Neural progenitor cell (in vitro differentiated cells): ENCODE data around the gene NRG3. TPM values are rescaled to one million over a fixed set of nuclear protein-coding genes. Genes with fewer than 3 reads are reported as not detected.

Experiments used
- DNase-seq: peaks from one replicate; pipeline ENCODE4 v3.0.0-alpha.2; 2016; ENCODE audit warnings: low spot score
- H2AFZ ChIP-seq: fragments of 200-600 bp; sonication (generic); replicated peaks from 2 replicates; pipeline ENCODE4 v1.6.1; 2016; ENCODE audit warnings: antibody characterized with exemption
- H3F3A ChIP-seq: fragments of 200-600 bp; sonication (generic); 2 replicates; pipeline ENCODE4 v1.6.1; 2016; ENCODE audit warnings: antibody characterized with exemption, low read depth
- H3K27ac ChIP-seq: fragments of 200-600 bp; sonication (generic); 2 replicates; pipeline ENCODE4 v1.5.1; 2016; ENCODE audit warnings: mild to moderate bottlenecking
- H3K27me3 ChIP-seq: fragments of 200-600 bp; sonication (generic); 2 replicates; pipeline ENCODE4 v1.6.1; 2016; ENCODE audit warnings: mild to moderate bottlenecking, moderate library complexity
- H3K36me3 ChIP-seq: fragments of 200-600 bp; sonication (generic); 2 replicates; pipeline ENCODE4 v1.5.1; 2016
- H3K4me1 ChIP-seq: fragments of 200-600 bp; sonication (generic); 2 replicates; pipeline ENCODE4 v1.6.1; 2016; ENCODE audit warnings: mixed run types
- H3K4me2 ChIP-seq: fragments of 200-600 bp; sonication (generic); 2 replicates; pipeline ENCODE4 v1.6.1; 2016
- H3K4me3 ChIP-seq: fragments of 200-600 bp; sonication (generic); 2 replicates; pipeline ENCODE4 v1.5.1; 2016
- H3K79me2 ChIP-seq: fragments of 200-600 bp; sonication (generic); 2 replicates; pipeline ENCODE4 v1.6.1; 2016; ENCODE audit warnings: low read depth
- H3K9ac ChIP-seq: fragments of 200-600 bp; sonication (generic); 2 replicates; pipeline ENCODE4 v1.6.1; 2016
- H3K9me3 ChIP-seq: fragments of 200-600 bp; sonication (generic); 2 replicates; pipeline ENCODE4 v1.5.1; 2016; ENCODE audit warnings: low read depth
- H4K20me1 ChIP-seq: fragments of 200-600 bp; sonication (generic); 2 replicates; pipeline ENCODE4 v1.6.1; 2016; ENCODE audit warnings: low read depth
- H3K27ac Mint-ChIP-seq: 3 replicates; pipeline ENCODE4 v1.8.0; 2021; ENCODE audit warnings: mixed read lengths
- H3K27me3 Mint-ChIP-seq: 2 replicates; pipeline ENCODE4 v1.8.0; 2022; ENCODE audit warnings: low read depth, mild to moderate bottlenecking, inconsistent platforms, moderate library complexity, mixed read lengths; ENCODE audit not compliant: insufficient read depth
- H3K36me3 Mint-ChIP-seq: 3 replicates; pipeline ENCODE4 v1.8.0; 2021; ENCODE audit warnings: mixed read lengths
- H3K4me1 Mint-ChIP-seq: 3 replicates; pipeline ENCODE4 v1.8.0; 2021; ENCODE audit warnings: mixed read lengths
- H3K4me3 Mint-ChIP-seq: 3 replicates; pipeline ENCODE4 v1.8.0; 2021; ENCODE audit warnings: mild to moderate bottlenecking, moderate library complexity, mixed read lengths
- H3K9me3 Mint-ChIP-seq: 3 replicates; pipeline ENCODE4 v1.8.0; 2020; ENCODE audit warnings: mixed read lengths
- CTCF ChIP-seq: fragments of 200-600 bp; sonication (generic); IDR thresholded peaks from 2 replicates; pipeline ENCODE4 v1.5.1; 2017; ENCODE audit warnings: antibody characterized with exemption, mild to moderate bottlenecking
- EZH2 ChIP-seq: fragments of 200-600 bp; sonication (generic); IDR thresholded peaks from 2 replicates; pipeline ENCODE4 v1.6.1; 2017; ENCODE audit warnings: antibody characterized with exemption, mild to moderate bottlenecking, moderate library complexity
- EZH2phosphoT487 ChIP-seq: fragments of 200-600 bp; sonication (generic); IDR thresholded peaks from 2 replicates; pipeline ENCODE4 v1.6.1; 2017; ENCODE audit warnings: antibody characterized with exemption
- total RNA-seq: library from RNA; depleted of rRNA; stranded (reverse); fragments of >200 nt; gene quantifications from 2 replicates; pipeline ENCODE4 v1.2.3, GENCODE V29; 2015; ENCODE audit warnings: low replicate concordance

The NRG3 gene
- total RNA-seq, 1 donor from 2014 or later: 1.9 TPM

- Histone ChIP-seq H3K9me3 (no peaks in the 10 kb centered on the region), H3F3A (no peaks in the 10 kb centered on the region), H4K20me1 (no peaks in the 10 kb centered on the region), H3K27ac (no peak overlapping the region), H3K4me2 (no peak overlapping the region), H3K9ac (no peak overlapping the region), H3K4me1 (peaks cover 14% of the 10 kb centered on the region), H3K36me3 (no peaks in the 10 kb centered on the region), H3K4me3 (no peak overlapping the region), H3K27me3 (no peaks in the 10 kb centered on the region), H3K79me2 (no peaks in the 10 kb centered on the region), H2AFZ (no peak overlapping the region)
- no peaks in the 10 kb centered on the region for H3K9me3 Mint-ChIP-seq
- H3K4me3 Mint-ChIP-seq: no peak overlapping the region
- peaks cover 28% of the 10 kb centered on the region for H3K4me1 Mint-ChIP-seq
- H3K27me3 Mint-ChIP-seq: no peaks in the 10 kb centered on the region
- TF ChIP-seq EZH2: no peak
- no peak for TF ChIP-seq CTCF
- no peak for TF ChIP-seq EZH2phosphoT487
- no peaks in the 10 kb centered on the region for H3K36me3 Mint-ChIP-seq
- no peak for DNase-seq
- no peak overlapping the region for H3K27ac Mint-ChIP-seq
These were observed 525.8 kb downstream of the NRG3 start for GRCh38 chr10:82400841-82401240.

- Mint-ChIP-seq H3K27ac (no peak overlapping the region), H3K9me3 (no peaks in the 10 kb centered on the region), H3K4me1 (peaks cover 9% of the 10 kb centered on the region), H3K27me3 (no peaks in the 10 kb centered on the region), H3K36me3 (no peaks in the 10 kb centered on the region), H3K4me3 (no peak overlapping the region)
- H3K9me3 ChIP-seq: no peaks in the 10 kb centered on the region
- H3K79me2 ChIP-seq: no peaks in the 10 kb centered on the region
- H3K4me1 ChIP-seq: peaks cover 3% of the 10 kb centered on the region
- no peaks in the 10 kb centered on the region for H3F3A ChIP-seq
- H3K4me2 ChIP-seq: no peak overlapping the region
- no peaks in the 10 kb centered on the region for H4K20me1 ChIP-seq
- H2AFZ ChIP-seq: no peak overlapping the region
- no peak overlapping the region for H3K9ac ChIP-seq
- no peak for DNase-seq
- H3K4me3 ChIP-seq: no peak overlapping the region
- H3K27ac ChIP-seq: no peak overlapping the region
- no peaks in the 10 kb centered on the region for H3K27me3 ChIP-seq
- H3K36me3 ChIP-seq: no peaks in the 10 kb centered on the region
- TF ChIP-seq CTCF: no peak
- no peak for TF ChIP-seq EZH2phosphoT487
- TF ChIP-seq EZH2: no peak
These were observed 528.0 kb downstream of the NRG3 start for GRCh38 chr10:82402906-82403401.

- no peak for DNase-seq
- H3K9me3 Mint-ChIP-seq: peaks cover 4% of the 10 kb centered on the region
- H3K27me3 Mint-ChIP-seq: no peaks in the 10 kb centered on the region
- Histone ChIP-seq H4K20me1 (no peaks in the 10 kb centered on the region), H3K9ac (no peak overlapping the region), H3K9me3 (no peaks in the 10 kb centered on the region), H3K27ac (no peak overlapping the region), H3K36me3 (no peaks in the 10 kb centered on the region), H3K4me1 (no peaks in the 10 kb centered on the region), H3K79me2 (no peaks in the 10 kb centered on the region), H3K4me3 (no peak overlapping the region), H3K4me2 (no peak overlapping the region), H3K27me3 (no peaks in the 10 kb centered on the region), H2AFZ (no peak overlapping the region), H3F3A (no peaks in the 10 kb centered on the region)
- H3K36me3 Mint-ChIP-seq: no peaks in the 10 kb centered on the region
- no peaks in the 10 kb centered on the region for H3K4me1 Mint-ChIP-seq
- H3K4me3 Mint-ChIP-seq: no peak overlapping the region
- no peak overlapping the region for H3K27ac Mint-ChIP-seq
- TF ChIP-seq EZH2phosphoT487 (no peak), CTCF (no peak), EZH2 (no peak)
These were observed 534.7 kb downstream of the NRG3 start for GRCh38 chr10:82409671-82410070.
